GM04504 (cell line): ENCODE measurements around the gene OXSR1.
"Not testable (repeated sequence)": the region's sequence is repeated elsewhere in the genome, so short reads cannot be mapped to it uniquely, and the experiment has no call there.

Experiments used
- DNase-seq: peaks from one replicate; pipeline ENCODE4 v3.0.0-alpha.2; 2012; ENCODE audit warnings: low read depth

Gene OXSR1

GRCh38 chr3:38127611-38128302 lies 37.6 kb upstream of the OXSR1 start:
- no peak for DNase-seq

- no peak for DNase-seq
Observed at GRCh38 chr3:38128303-38128655, 37.1 kb upstream of the OXSR1 start.

GRCh38 chr3:38129058-38129457 lies 36.3 kb upstream of the OXSR1 start:
- DNase-seq, result no peak

GRCh38 chr3:38130631-38131065 lies 34.7 kb upstream of the OXSR1 start:
- DNase-seq, result no peak

GRCh38 chr3:38131621-38132369 lies 33.5 kb upstream of the OXSR1 start:
- no peak for DNase-seq

GRCh38 chr3:38133209-38133556 lies 32.2 kb upstream of the OXSR1 start:
- no peak for DNase-seq

- no peak for DNase-seq
Observed at GRCh38 chr3:38133557-38134405, 31.6 kb upstream of the OXSR1 start.

- not testable (repeated sequence) for DNase-seq
Observed at GRCh38 chr3:38134517-38135143, 30.7 kb upstream of the OXSR1 start.

GRCh38 chr3:38135621-38136277 lies 29.6 kb upstream of the OXSR1 start:
- not testable (repeated sequence) for DNase-seq

GRCh38 chr3:38136393-38136776 lies 29.0 kb upstream of the OXSR1 start:
- DNase-seq, result no peak

GRCh38 chr3:38136777-38137614 lies 28.3 kb upstream of the OXSR1 start, which contains the start of gene ACAA1:
Gene ACAA1, minus strand, starts transcription at chr3:38137127. Its CDS starts 92 bp downstream, at chr3:38137035.
- DNase-seq, result peak; percentile 97

- no peak for DNase-seq
Observed at GRCh38 chr3:38137615-38138348, 27.6 kb upstream of the OXSR1 start.

GRCh38 chr3:38138349-38139190 lies 26.8 kb upstream of the OXSR1 start, which contains the start of gene MYD88:
Gene MYD88, plus strand, starts transcription at chr3:38138661. Its CDS starts 40 bp downstream, at chr3:38138701.
- DNase-seq, result no peak

- DNase-seq, result no peak
Observed at GRCh38 chr3:38139191-38139590, 26.1 kb upstream of the OXSR1 start.

- DNase-seq, result no peak
Observed at GRCh38 chr3:38139652-38140051, 25.7 kb upstream of the OXSR1 start.

GRCh38 chr3:38140326-38141172 lies 24.8 kb upstream of the OXSR1 start:
- no peak for DNase-seq

- no peak for DNase-seq
Observed at GRCh38 chr3:38141173-38141951, 24.0 kb upstream of the OXSR1 start.
